Naive B cell (primary cell): Measurements from ENCODE around the gene FHOD3. TPM values are rescaled to one million over a fixed set of nuclear protein-coding genes. Genes with fewer than 3 reads are reported as not detected.

Experiments
- ATAC-seq, 2 donors: fragments of 150-1000 bp; cut with Tn5 transposase; 2 replicates each; pipeline ENCODE4 v1.10.0; 2021; ENCODE audit warnings: low read depth in 2 of 2, mild to moderate bottlenecking in 2 of 2, moderate library complexity in 2 of 2
- DNase-seq: peaks from one replicate; pipeline ENCODE4 v3.0.0; 2022
- H3K27ac Mint-ChIP-seq, 6 donors: one replicate each; pipeline ENCODE4 v1.8.0; 2020 to 2022; ENCODE audit warnings: mild to moderate bottlenecking in 6 of 6, mixed read lengths in 6 of 6, moderate library complexity in 5 of 6, inconsistent platforms in 2 of 6
- H3K27me3 Mint-ChIP-seq, 3 donors: one replicate each; pipeline ENCODE4 v1.8.0; 2021 to 2022; ENCODE audit warnings: mixed read lengths in 3 of 3, mild to moderate bottlenecking in 1 of 3
- H3K36me3 Mint-ChIP-seq, 2 donors: one replicate each; pipeline ENCODE4 v1.8.0; 2020 to 2022; ENCODE audit warnings: mixed read lengths in 2 of 2, inconsistent platforms in 1 of 2, mild to moderate bottlenecking in 1 of 2
- H3K4me1 Mint-ChIP-seq, 3 donors: one replicate each; pipeline ENCODE4 v1.8.0; 2020 to 2022; ENCODE audit warnings: mixed read lengths in 3 of 3, inconsistent platforms in 1 of 3, mild to moderate bottlenecking in 1 of 3, moderate library complexity in 1 of 3
- H3K4me3 Mint-ChIP-seq, 8 donors: one replicate each; pipeline ENCODE4 v1.8.0; 2020 to 2022; ENCODE audit warnings: mild to moderate bottlenecking in 8 of 8, mixed read lengths in 8 of 8, moderate library complexity in 8 of 8, inconsistent platforms in 2 of 8
- H3K9me3 Mint-ChIP-seq, 7 donors: one replicate each; pipeline ENCODE4 v1.8.0; 2020 to 2022; ENCODE audit warnings: mixed read lengths in 7 of 7, mild to moderate bottlenecking in 5 of 7, inconsistent platforms in 2 of 7, moderate library complexity in 1 of 7
- polyA plus RNA-seq, 6 donors: library from polyadenylated mRNA; unstranded; fragments of 300-500 nt; fragmentation: Illumina TruSeq; gene quantifications; one replicate each; pipeline ENCODE4 v1.2.3, GENCODE V29; 2021; ENCODE audit warnings: low read depth in 6 of 6

The FHOD3 gene
- polyA plus RNA-seq, 6 donors from 2014 or later, result not detected

DNA sequence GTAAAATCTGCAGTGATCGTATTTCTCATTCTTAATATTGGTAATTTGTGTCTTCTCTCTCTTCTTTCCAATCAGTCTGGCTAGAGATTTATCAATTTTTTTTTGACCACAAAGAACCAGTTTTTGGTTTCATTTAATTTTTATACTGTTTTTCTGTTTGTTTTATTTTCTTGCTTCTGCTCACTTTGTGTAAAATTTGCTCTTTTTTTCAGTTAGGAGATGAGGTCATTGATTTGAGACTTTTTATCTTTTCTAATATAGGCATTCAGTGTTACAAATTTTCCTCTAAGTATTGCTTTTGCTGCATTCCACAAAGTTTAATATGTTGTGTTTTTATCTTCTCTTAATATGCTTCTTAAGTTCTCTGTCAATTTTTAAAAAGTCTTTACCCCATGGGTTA, 370.8 kb downstream of the FHOD3 start:
- H3K27me3 Mint-ChIP-seq, result peaks cover 4 to 23% (median 7%) of the 10 kb centered on the region in 3 donors

DNA sequence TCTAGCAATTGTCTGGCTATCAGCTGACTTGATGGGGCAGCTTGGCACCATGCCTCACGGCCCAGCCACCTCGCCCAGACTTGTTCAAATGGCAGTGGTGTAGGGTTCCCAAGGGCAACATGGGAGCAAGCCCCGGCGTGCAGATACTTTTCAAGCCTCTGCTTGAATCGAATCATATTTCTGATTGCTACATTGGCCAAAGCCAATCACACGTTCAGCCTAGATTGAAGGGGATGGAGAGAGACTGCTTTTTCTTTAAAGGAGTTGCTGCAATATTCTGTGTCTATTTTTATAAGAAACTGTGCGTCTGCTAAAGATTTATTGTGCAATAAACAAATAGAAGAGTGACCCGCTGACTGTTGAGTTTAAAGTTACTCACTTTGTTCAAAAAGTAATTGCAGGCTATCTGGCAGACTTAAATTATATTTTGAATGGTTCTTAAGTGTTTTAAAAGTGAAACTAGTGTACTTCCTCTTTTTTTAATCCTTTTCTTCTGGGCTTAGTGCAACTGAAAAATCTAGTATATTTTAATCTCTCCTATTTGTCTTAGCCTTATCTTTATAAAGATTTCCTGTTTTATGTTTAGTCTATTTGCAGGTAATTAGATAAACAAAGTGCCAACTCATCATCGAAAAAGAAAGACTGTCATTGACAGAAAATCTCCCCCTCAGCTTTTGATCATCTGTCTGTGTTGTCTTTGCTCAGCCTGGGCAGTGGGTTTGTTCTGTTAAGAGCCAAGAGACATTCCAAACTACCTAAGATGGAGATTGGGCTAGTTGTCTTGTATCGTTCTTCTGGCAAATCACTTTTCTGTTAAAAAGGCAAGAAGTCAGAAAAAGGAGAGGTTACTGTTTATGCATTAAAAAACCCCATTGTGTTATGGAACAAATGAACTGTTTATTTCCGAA, 375.2 kb downstream of the FHOD3 start:
- DNase-seq, result no peak
- no peak overlapping the region for H3K27ac Mint-ChIP-seq
- H3K4me1 Mint-ChIP-seq, result peaks cover 0 to 5% (median 0%) of the 10 kb centered on the region in 3 donors
- no peak overlapping the region for H3K4me3 Mint-ChIP-seq
- ATAC-seq, result no peak
- peaks cover 0 to 11% (median 4%) of the 10 kb centered on the region in 3 donors for H3K27me3 Mint-ChIP-seq
- no peaks in the 10 kb centered on the region for H3K36me3 Mint-ChIP-seq
- peaks cover 0 to 12% (median 5%) of the 10 kb centered on the region in 7 donors for H3K9me3 Mint-ChIP-seq

More for the DNA sequence above, 370.8 kb downstream of the FHOD3 start:
- Mint-ChIP-seq H3K36me3 (no peaks in the 10 kb centered on the region), H3K4me3 (no peak overlapping the region), H3K9me3 (peaks cover 0 to 5% (median 0%) of the 10 kb centered on the region in 7 donors), H3K4me1 (peaks cover 0 to 3% (median 0%) of the 10 kb centered on the region in 3 donors), H3K27ac (no peak overlapping the region)
- no peak for ATAC-seq
- DNase-seq, result no peak

DNA sequence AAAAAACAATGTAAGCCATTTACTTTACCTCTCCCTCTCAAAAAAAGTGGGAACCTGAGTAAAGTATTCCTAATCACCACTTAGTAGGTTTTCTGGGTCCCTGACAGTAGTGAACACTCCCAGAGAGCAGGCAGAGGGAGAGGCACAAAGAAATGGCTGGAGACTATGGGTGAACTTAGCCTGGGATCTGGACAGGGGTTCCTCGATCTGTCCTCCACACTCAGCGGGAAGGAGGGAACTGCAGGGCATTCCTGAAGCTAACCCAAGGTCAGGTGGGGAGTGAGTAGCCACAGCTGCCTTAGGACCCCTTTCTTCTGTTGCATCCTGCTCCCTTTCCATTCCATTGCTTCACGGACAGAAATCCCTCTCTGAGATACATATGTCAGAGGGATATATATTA, 375.9 kb downstream of the FHOD3 start:
- ATAC-seq, result no peak
- peaks cover 0 to 12% (median 5%) of the 10 kb centered on the region in 7 donors for H3K9me3 Mint-ChIP-seq
- H3K4me1 Mint-ChIP-seq, result peaks cover 0 to 5% (median 0%) of the 10 kb centered on the region in 3 donors
- DNase-seq, result no peak
- H3K4me3 Mint-ChIP-seq, result no peak overlapping the region
- no peak overlapping the region for H3K27ac Mint-ChIP-seq
- peaks cover 0 to 11% (median 4%) of the 10 kb centered on the region in 3 donors for H3K27me3 Mint-ChIP-seq
- no peaks in the 10 kb centered on the region for H3K36me3 Mint-ChIP-seq

DNA sequence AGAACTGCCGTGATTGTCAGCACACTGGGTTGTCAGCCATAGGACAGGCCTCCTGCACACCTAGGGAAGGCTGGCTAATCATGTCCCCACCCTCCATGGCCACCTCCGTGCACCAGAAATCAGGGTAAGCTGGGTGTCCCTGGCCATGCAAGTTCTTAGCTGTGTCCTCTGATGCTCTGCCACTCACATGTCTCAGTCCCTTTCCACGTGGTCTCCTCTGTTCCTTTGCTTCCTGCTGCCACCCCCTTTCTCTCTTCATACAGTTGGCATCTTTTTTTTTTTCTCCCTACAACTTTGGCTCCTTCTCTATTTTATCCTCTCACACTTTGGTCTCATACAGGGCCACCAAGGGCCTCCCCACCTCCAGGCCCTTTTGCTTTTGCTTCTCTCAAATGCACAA, 377.6 kb downstream of the FHOD3 start:
- DNase-seq (no peak), ATAC-seq (no peak)
- H3K36me3 Mint-ChIP-seq, result no peaks in the 10 kb centered on the region
- peaks cover 0 to 15% (median 5%) of the 10 kb centered on the region in 7 donors for H3K9me3 Mint-ChIP-seq
- no peak overlapping the region for H3K4me3 Mint-ChIP-seq
- peaks cover 0 to 5% (median 0%) of the 10 kb centered on the region in 3 donors for H3K4me1 Mint-ChIP-seq
- no peak overlapping the region for H3K27ac Mint-ChIP-seq
- H3K27me3 Mint-ChIP-seq, result peaks cover 0 to 11% (median 3%) of the 10 kb centered on the region in 3 donors

DNA sequence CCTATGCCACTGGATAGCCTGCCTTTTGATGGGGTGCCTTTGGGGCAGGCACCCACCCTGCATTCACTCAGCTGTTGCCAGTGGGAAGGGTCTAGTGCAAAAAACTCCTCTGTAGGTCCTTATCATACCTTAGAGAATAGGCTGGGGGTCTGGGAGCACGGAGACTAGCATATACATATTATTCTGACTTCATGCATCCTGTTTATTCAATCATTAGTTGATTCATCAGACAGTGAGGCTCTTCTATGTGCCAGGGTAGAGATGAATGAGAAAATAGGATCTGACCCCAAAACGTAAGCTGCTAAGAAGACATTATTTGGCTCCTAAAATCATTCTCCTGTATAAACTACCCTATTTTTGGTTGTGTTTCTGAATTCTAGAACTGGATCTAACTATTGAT, 378.0 kb downstream of the FHOD3 start:
- peaks cover 0 to 15% (median 5%) of the 10 kb centered on the region in 7 donors for H3K9me3 Mint-ChIP-seq
- peaks cover 3 to 11% (median 4%) of the 10 kb centered on the region in 3 donors for H3K27me3 Mint-ChIP-seq
- H3K4me1 Mint-ChIP-seq, result peaks cover 0 to 5% (median 0%) of the 10 kb centered on the region in 3 donors
- H3K27ac Mint-ChIP-seq, result no peak overlapping the region
- no peak for DNase-seq
- no peak overlapping the region for H3K4me3 Mint-ChIP-seq
- no peak for ATAC-seq
- no peaks in the 10 kb centered on the region for H3K36me3 Mint-ChIP-seq

DNA sequence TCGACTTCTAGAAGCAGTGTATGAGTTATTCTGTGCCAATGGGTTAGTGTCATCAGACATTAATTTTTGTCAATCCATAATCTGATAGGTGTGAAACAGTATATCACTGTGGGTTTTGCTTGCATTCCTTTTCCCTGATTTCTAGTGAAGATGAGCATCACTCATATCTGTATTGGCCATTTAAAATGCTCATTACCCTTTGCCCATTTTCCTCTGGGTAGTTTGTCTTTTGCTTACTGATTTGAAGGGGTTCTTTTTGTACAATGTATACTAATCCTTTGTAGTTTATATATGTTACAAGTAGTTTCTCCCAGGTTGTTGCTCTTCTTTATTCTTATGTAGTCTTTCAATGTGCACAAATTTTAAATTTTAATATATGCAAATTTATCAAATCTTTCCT, 379.1 kb downstream of the FHOD3 start:
- peaks cover 0 to 5% (median 0%) of the 10 kb centered on the region in 3 donors for H3K4me1 Mint-ChIP-seq
- H3K27me3 Mint-ChIP-seq, result peaks cover 3 to 5% (median 3%) of the 10 kb centered on the region in 3 donors
- H3K4me3 Mint-ChIP-seq, result no peak overlapping the region
- ATAC-seq (no peak), DNase-seq (no peak)
- H3K27ac Mint-ChIP-seq, result no peak overlapping the region
- H3K36me3 Mint-ChIP-seq, result no peaks in the 10 kb centered on the region
- peaks cover 0 to 15% (median 5%) of the 10 kb centered on the region in 7 donors for H3K9me3 Mint-ChIP-seq

DNA sequence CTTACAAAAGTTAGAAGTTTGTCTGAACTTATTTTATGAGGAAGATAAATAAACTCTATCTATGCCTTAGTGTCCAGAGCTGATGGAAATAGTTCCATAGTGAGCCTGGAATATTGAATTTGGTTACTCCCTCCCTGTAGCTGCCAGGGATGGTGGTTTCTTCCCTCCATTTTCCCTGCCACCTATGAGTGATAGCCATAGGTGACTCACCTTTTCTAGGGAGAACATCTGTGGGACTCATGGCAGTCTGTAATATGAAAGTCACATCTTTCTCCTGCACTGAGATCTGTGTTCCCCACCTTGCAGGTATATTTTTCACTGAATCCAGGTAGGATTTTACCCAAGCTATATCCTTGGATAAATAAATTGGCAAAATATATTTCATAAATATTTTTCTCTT, 382.5 kb downstream of the FHOD3 start:
- no peaks in the 10 kb centered on the region for H3K4me1 Mint-ChIP-seq
- H3K4me3 Mint-ChIP-seq, result no peak overlapping the region
- H3K36me3 Mint-ChIP-seq, result no peaks in the 10 kb centered on the region
- peaks cover 7 to 10% (median 10%) of the 10 kb centered on the region in 3 donors for H3K27me3 Mint-ChIP-seq
- no peak overlapping the region for H3K27ac Mint-ChIP-seq
- DNase-seq, result no peak
- H3K9me3 Mint-ChIP-seq, result peaks cover 0 to 33% (median 16%) of the 10 kb centered on the region in 7 donors
- no peak for ATAC-seq

DNA sequence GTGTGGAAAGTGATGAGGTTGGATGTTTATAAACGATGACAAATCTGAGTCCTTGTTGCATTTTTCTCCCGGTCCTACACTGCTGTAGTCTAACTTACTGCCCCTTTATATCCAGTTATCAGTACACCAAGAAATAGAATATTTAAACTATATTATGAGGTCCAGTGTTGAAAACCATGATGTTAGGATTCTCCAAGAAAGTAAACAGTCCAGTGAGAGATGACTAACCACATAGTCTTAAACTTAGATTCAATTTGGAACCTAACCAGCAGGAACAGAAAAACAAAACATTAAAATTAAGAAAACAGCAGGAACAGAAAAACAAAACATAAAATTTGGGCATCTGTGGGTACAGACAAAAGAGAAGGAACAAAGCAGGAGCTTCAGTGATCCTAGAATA, 388.1 kb downstream of the FHOD3 start:
- Mint-ChIP-seq H3K27ac (peak overlapping the region in 1 of 6 donors; percentile 51), H3K4me1 (no peaks in the 10 kb centered on the region), H3K36me3 (no peaks in the 10 kb centered on the region), H3K4me3 (no peak overlapping the region), H3K27me3 (peaks cover 4 to 14% (median 6%) of the 10 kb centered on the region in 3 donors), H3K9me3 (peaks cover 0 to 28% (median 17%) of the 10 kb centered on the region in 7 donors)
- DNase-seq (no peak), ATAC-seq (no peak)

DNA sequence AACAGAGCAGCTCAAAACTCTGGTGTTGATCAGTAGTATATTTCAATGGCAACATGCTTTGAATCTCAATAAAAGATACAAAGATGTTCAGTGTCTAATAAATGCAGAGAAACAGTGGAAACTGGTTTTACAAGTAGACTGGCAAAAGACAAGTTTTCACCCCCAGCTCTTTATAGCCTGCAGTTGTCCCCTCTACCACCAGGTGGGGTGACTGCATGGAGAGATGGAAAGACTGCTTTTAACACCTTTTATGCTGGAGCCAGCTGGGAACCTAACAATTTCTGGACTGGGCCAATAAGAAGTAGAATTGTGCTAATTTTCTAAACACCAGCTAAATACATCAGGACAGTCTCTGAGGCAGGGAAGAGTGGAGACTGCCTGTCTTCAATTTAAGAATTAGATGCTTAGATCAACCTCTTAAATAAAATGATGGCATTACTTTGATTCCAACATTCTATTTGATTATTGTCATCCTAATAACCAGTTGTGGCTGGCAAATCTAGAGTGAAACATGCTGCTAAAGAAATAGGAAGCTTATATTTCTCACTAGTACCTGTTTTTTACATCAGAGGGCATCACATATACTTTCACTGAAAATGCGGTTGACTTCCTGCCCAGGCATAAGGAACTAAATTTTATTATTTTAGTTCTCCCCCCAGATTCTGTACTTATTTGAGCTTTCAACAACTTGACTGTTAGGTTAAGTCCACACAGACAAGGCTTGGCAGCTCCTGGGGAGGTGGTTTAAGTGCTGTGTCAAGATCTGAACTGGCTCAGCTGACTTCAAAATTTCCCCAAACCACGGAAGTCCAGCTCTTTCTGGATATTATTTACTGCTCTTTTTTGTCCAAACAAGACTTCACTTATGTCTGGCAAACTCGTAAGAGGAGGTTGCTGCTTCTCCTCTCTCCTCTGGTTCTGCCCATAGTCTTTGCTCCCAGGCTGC, 390.8 kb downstream of the FHOD3 start:
- Mint-ChIP-seq H3K4me1 (no peaks in the 10 kb centered on the region), H3K27ac (no peak overlapping the region), H3K27me3 (peaks cover under 1 to 15% (median 1%) of the 10 kb centered on the region in 3 donors), H3K9me3 (peaks cover 0 to 22% (median 17%) of the 10 kb centered on the region in 7 donors), H3K4me3 (no peak overlapping the region), H3K36me3 (no peaks in the 10 kb centered on the region)
- ATAC-seq (no peak), DNase-seq (peak; percentile 2)

DNA sequence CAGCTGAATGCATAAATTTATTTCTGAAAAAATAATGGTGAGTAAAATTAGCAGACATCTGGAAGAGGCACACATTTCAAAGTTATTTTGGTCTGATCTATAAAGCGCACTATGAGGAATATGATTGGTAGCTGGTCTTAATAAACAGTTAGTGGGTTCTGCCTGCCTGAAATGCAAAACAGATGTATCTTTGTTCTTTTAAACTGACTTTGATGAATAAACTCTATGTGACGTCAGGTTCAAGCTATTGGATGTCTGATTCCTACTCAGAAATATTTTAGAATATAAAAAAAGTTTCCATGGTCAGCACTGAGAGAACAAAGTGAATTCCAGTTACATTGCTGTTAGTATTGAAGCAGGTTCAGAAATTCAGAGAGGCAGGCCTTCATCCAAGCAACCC, 394.9 kb downstream of the FHOD3 start:
- peaks cover 4 to 15% (median 5%) of the 10 kb centered on the region in 3 donors for H3K27me3 Mint-ChIP-seq

DNA sequence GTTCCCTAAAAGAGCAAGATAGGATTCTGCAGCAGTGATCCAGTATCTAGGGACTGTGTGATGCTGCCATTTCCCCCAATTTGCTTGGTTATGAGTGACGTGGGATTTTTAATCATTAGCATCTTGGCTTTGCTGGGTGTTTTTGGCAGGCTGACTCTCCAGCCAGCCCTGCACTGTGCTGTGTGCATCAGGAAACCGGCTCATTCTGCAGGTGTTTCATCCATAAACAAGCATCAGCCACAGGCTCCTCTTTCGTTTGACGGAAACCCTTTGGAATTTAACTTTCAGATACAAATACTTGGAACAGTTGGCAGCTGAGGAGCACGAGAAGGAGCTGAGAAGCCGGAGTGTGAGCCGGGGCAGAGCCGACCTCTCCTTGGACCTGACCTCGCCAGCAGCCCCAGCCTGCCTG, 395.4 kb downstream of the FHOD3 start:
- Mint-ChIP-seq H3K4me1 (no peaks in the 10 kb centered on the region), H3K27ac (no peak overlapping the region), H3K27me3 (peaks cover 4 to 15% (median 5%) of the 10 kb centered on the region in 3 donors), H3K36me3 (no peaks in the 10 kb centered on the region), H3K4me3 (no peak overlapping the region), H3K9me3 (no peaks in the 10 kb centered on the region)
- ATAC-seq (no peak), DNase-seq (no peak)

More for the DNA sequence above, 394.9 kb downstream of the FHOD3 start:
- no peaks in the 10 kb centered on the region for H3K9me3 Mint-ChIP-seq
- ATAC-seq (no peak), DNase-seq (no peak)
- no peak overlapping the region for H3K4me3 Mint-ChIP-seq
- H3K27ac Mint-ChIP-seq, result no peak overlapping the region
- H3K36me3 Mint-ChIP-seq, result no peaks in the 10 kb centered on the region
- no peaks in the 10 kb centered on the region for H3K4me1 Mint-ChIP-seq

DNA sequence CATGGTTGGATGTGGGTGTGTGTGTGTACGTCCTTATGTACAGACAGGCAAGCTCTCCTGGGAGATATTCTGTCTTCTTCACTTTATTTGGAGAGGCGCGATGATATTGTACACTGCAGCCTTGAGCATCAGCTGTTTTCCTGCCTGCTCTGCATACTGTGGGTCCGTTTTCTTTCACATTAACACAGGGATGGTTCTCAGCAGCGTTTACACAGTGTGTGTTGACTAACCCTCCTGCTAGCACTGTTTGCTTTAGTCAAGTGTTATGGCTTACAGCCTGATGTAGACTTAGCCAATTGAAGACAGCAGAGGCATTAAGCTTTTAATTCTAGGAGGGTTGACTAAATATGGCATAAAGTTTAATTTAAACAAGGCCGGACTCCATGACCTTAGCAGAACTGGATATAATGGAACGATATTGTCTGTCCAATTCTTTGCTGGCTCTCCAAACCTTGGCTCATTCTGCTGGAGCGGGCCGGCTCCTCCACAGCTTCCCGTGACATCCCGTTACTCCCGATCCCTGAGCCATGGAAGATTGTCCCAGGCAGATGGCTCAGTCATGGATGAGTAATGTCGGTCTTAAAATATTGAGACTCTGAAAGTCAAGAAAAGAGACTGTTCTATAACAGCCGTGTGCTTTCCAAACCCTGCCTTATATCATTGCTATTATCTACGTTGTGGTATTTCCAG, 396.6 kb downstream of the FHOD3 start:
- H3K36me3 Mint-ChIP-seq, result no peaks in the 10 kb centered on the region
- H3K27me3 Mint-ChIP-seq, result peaks cover 5 to 15% (median 8%) of the 10 kb centered on the region in 3 donors
- no peaks in the 10 kb centered on the region for H3K9me3 Mint-ChIP-seq
- no peak overlapping the region for H3K4me3 Mint-ChIP-seq
- no peaks in the 10 kb centered on the region for H3K4me1 Mint-ChIP-seq
- DNase-seq (no peak), ATAC-seq (no peak)
- no peak overlapping the region for H3K27ac Mint-ChIP-seq

DNA sequence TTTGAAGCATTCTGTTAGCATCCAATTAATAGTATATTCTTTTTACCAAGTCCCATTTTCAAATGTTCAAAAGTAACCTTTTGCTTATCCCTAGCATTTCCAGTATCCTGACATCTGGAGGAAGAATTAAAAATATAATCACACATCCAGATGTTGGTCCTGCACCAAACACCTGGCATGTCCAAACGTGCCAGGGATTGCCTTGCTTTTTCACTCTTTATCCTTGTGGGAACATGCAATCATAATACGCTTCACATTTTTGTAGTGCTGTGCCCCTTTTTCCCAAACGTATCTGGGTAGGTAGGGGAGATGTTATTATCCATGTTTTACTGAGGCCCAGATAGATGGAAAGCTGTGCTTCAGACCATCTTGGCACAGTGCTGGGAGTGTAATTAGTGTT, 398.3 kb downstream of the FHOD3 start:
- no peaks in the 10 kb centered on the region for H3K4me1 Mint-ChIP-seq
- H3K4me3 Mint-ChIP-seq, result no peak overlapping the region
- peaks cover 8 to 23% (median 9%) of the 10 kb centered on the region in 3 donors for H3K27me3 Mint-ChIP-seq
- DNase-seq (no peak), ATAC-seq (no peak)
- H3K9me3 Mint-ChIP-seq, result no peaks in the 10 kb centered on the region
- no peaks in the 10 kb centered on the region for H3K36me3 Mint-ChIP-seq
- H3K27ac Mint-ChIP-seq, result no peak overlapping the region
